IgD-negative memory B cell (primary cell): ENCODE results near the gene GOLGA6L26. TPM values are rescaled to one million over a fixed set of nuclear protein-coding genes. Genes with fewer than 3 reads are reported as not detected.
"Not testable (repeated sequence)": the region's sequence is repeated elsewhere in the genome, so short reads cannot be mapped to it uniquely, and the experiment has no call there.

Source experiments
- H3K27ac Mint-ChIP-seq, 3 donors: one replicate each; pipeline ENCODE4 v1.8.0; 2020 to 2022; ENCODE audit warnings: mild to moderate bottlenecking in 3 of 3, mixed read lengths in 3 of 3, moderate library complexity in 1 of 3
- H3K27me3 Mint-ChIP-seq: one replicate; pipeline ENCODE4 v1.8.0; 2021; ENCODE audit warnings: mixed read lengths
- H3K36me3 Mint-ChIP-seq: one replicate; pipeline ENCODE4 v1.8.0; 2020; ENCODE audit warnings: mild to moderate bottlenecking, mixed read lengths
- H3K4me1 Mint-ChIP-seq, 3 donors: one replicate each; pipeline ENCODE4 v1.8.0; 2020 to 2022; ENCODE audit warnings: mixed read lengths in 3 of 3, mild to moderate bottlenecking in 1 of 3
- H3K4me3 Mint-ChIP-seq, 4 donors: one replicate each; pipeline ENCODE4 v1.8.0; 2020 to 2022; ENCODE audit warnings: mild to moderate bottlenecking in 4 of 4, mixed read lengths in 4 of 4, moderate library complexity in 3 of 4
- H3K9me3 Mint-ChIP-seq, 3 donors: one replicate each; pipeline ENCODE4 v1.8.0; 2020 to 2021; ENCODE audit warnings: mixed read lengths in 3 of 3, mild to moderate bottlenecking in 1 of 3
- polyA plus RNA-seq: library from polyadenylated mRNA; unstranded; fragments of 300-500 nt; fragmentation: Illumina TruSeq; gene quantifications from one replicate; pipeline ENCODE4 v1.2.3, GENCODE V29; 2021

The GOLGA6L26 gene
- polyA plus RNA-seq, 1 donor from 2014 or later: not detected

GRCh38 chr15:23303654-23304053 is 30.3 kb downstream of the GOLGA6L26 start:
- H3K36me3 Mint-ChIP-seq, H3K27me3 Mint-ChIP-seq, H3K9me3 Mint-ChIP-seq: not testable (repeated sequence)
- H3K4me3 Mint-ChIP-seq: peak overlapping the region; percentile 87 to 95 (median 90)
- H3K4me1 Mint-ChIP-seq: peaks cover 9 to 26% (median 11%) of the 10 kb centered on the region in 3 donors
- H3K27ac Mint-ChIP-seq: peak overlapping the region in 1 of 3 donors; percentile 33

GRCh38 chr15:23303246-23303645 is 30.8 kb downstream of the GOLGA6L26 start:
- peaks cover 9 to 24% (median 11%) of the 10 kb centered on the region in 3 donors for H3K4me1 Mint-ChIP-seq
- not testable (repeated sequence) for H3K27me3 Mint-ChIP-seq, H3K4me3 Mint-ChIP-seq, H3K9me3 Mint-ChIP-seq, H3K36me3 Mint-ChIP-seq, H3K27ac Mint-ChIP-seq

Other genes starting within 250 kb of the GOLGA6L26 start
- not detected for gene GOLGA6L1, start 197.4 kb downstream of the GOLGA6L26 start, polyA plus RNA-seq
- not detected for gene GOLGA8S, start 20.6 kb upstream of the GOLGA6L26 start, polyA plus RNA-seq
- not detected for gene GOLGA6L2, start 113.0 kb upstream of the GOLGA6L26 start, polyA plus RNA-seq
- 0.49 TPM for gene MKRN3, start 231.5 kb upstream of the GOLGA6L26 start, polyA plus RNA-seq